GM12891 (cell line): Measurements from ENCODE around the gene TLL1.

Experiments
- PAX5 ChIP-seq: IDR thresholded peaks from 2 replicates; pipeline ENCODE4 v1.6.1; 2011; ENCODE audit warnings: low read length, moderate library complexity, mild to moderate bottlenecking; ENCODE audit not compliant: insufficient read depth, severe bottlenecking
- POLR2A ChIP-seq: IDR thresholded peaks from 2 replicates; pipeline ENCODE4 v1.6.1; 2011; ENCODE audit warnings: low read depth, low read length, control low read depth
- POLR2AphosphoS5 ChIP-seq: IDR thresholded peaks from 2 replicates; pipeline ENCODE4 v1.6.1; 2011; ENCODE audit warnings: low read depth, low read length, control low read depth
- POU2F2 ChIP-seq: IDR thresholded peaks from 2 replicates; pipeline ENCODE4 v1.6.1; 2011; ENCODE audit warnings: low read depth, mild to moderate bottlenecking, control low read depth, low read length, moderate library complexity
- TAF1 ChIP-seq: IDR thresholded peaks from 2 replicates; pipeline ENCODE4 v1.6.1; 2011; ENCODE audit warnings: low read depth, low read length, control low read depth

DNA sequence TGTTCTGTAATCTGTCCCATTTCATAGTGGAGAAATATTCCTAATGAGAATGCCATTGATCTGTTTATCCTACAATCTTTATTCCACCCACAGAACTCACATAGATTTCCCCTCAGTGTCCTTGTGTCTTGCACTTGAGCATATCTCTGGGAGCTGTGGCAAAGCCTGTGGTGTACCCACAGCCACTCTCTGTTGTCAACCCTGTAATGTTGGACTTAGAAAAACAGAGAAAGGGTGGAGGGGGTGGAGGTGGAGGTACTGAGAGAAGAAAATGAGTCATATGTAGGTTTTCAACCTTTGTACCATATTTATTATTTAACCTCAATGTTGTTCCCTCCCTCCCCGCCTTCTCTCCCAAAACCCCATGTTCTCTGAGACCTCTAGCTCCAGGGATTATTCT, 46.9 kb upstream of the TLL1 start:
- TF ChIP-seq POLR2AphosphoS5 (no peak), POLR2A (no peak), PAX5 (no peak), POU2F2 (no peak), TAF1 (no peak)
